PC-9 (cell line): Measurements from ENCODE around the gene TNFRSF25. TPM values are rescaled to one million over a fixed set of nuclear protein-coding genes. Genes with fewer than 3 reads are reported as not detected.

Source experiments
- BruUV-seq: library from RNA; stranded (reverse); fragments of 400-500 nt; replicated peaks from 2 replicates; lab custom pipeline; 2021; lab: Mats Ljungman, UMichigan
- CTCF ChIA-PET: fragments of 300-600 bp; sonication (Branson Sonifier 250); formaldehyde crosslinking; loops from one replicate; lab custom pipeline; 2022; ENCODE audit warnings: antibody characterized with exemption; lab: Charles Lee
- POLR2A ChIA-PET: fragments of 300-600 bp; sonication (Branson Sonifier 250); formaldehyde crosslinking; loops from one replicate; lab custom pipeline; 2022; ENCODE audit warnings: antibody characterized with exemption; ENCODE audit not compliant: unreplicated experiment; lab: Charles Lee
- DNase-seq, 2 experiments: peaks; one replicate each; pipeline versions ENCODE4 v3.0.0 to v3.0.0-alpha.2; 2015 to 2022; ENCODE audit warnings: mixed read lengths in 1 of 2
- H2AFZ ChIP-seq: fragments of 200-600 bp; sonication (generic); 2 replicates; pipeline ENCODE4 v1.8.1; 2017; ENCODE audit warnings: antibody characterized with exemption
- H3F3A ChIP-seq: fragments of 200-600 bp; sonication (generic); 2 replicates; pipeline ENCODE4 v1.8.1; 2017; ENCODE audit warnings: antibody characterized with exemption, mild to moderate bottlenecking, low read depth; ENCODE audit not compliant: insufficient read depth
- H3K27ac ChIP-seq: fragments of 200-600 bp; sonication (generic); 2 replicates; pipeline ENCODE4 v1.6.1; 2016; ENCODE audit warnings: mixed run types
- H3K27me3 ChIP-seq: fragments of 200-600 bp; sonication (generic); 2 replicates; pipeline ENCODE4 v1.6.1; 2016; ENCODE audit warnings: low read depth, mixed run types; ENCODE audit not compliant: insufficient read depth
- H3K36me3 ChIP-seq: fragments of 200-600 bp; sonication (generic); 2 replicates; pipeline ENCODE4 v1.6.1; 2016; ENCODE audit warnings: low read depth, mixed run types
- H3K4me1 ChIP-seq: fragments of 200-600 bp; sonication (generic); replicated peaks from 2 replicates; pipeline ENCODE4 v1.6.1; 2016; ENCODE audit warnings: mixed run types; ENCODE audit not compliant: insufficient read depth
- H3K4me2 ChIP-seq: fragments of 200-600 bp; sonication (generic); 2 replicates; pipeline ENCODE4 v1.6.1; 2017; ENCODE audit warnings: mixed run types
- H3K4me3 ChIP-seq: fragments of 200-600 bp; sonication (generic); 2 replicates; pipeline ENCODE4 v1.6.1; 2016; ENCODE audit warnings: mixed run types
- H3K79me2 ChIP-seq: fragments of 200-600 bp; sonication (generic); 2 replicates; pipeline ENCODE4 v1.6.1; 2017; ENCODE audit warnings: low read depth, mixed run types
- H3K9me2 ChIP-seq: fragments of 200-600 bp; sonication (generic); 2 replicates; pipeline ENCODE4 v1.8.1; 2017; ENCODE audit warnings: mild to moderate bottlenecking; ENCODE audit not compliant: insufficient read depth
- H3K9me3 ChIP-seq: fragments of 200-600 bp; sonication (generic); 2 replicates; pipeline ENCODE4 v1.8.1; 2016; ENCODE audit warnings: low read depth; ENCODE audit not compliant: insufficient read depth
- H4K20me1 ChIP-seq: fragments of 200-600 bp; sonication (generic); 2 replicates; pipeline ENCODE4 v1.8.1; 2017; ENCODE audit not compliant: insufficient read depth
- CTCF ChIP-seq: fragments of 200-600 bp; sonication (generic); conservative IDR thresholded peaks from 2 replicates; pipeline ENCODE4 v1.6.1; 2017; ENCODE audit warnings: mixed run types, antibody characterized with exemption, mild to moderate bottlenecking, moderate library complexity
- EZH2 ChIP-seq: fragments of 200-600 bp; sonication (generic); IDR thresholded peaks from 2 replicates; pipeline ENCODE4 v1.8.0; 2017; ENCODE audit warnings: antibody characterized with exemption, low read depth
- intact Hi-C: fragments of 100-400 bp; cut with micrococcal nuclease; formaldehyde crosslinking; loops from one replicate; pipeline ENCODE4 v1.10.0; 2022; ENCODE audit not compliant: unreplicated experiment
- total RNA-seq: library from RNA; stranded (reverse); gene quantifications from 2 replicates; pipeline ENCODE4 v1.2.3, GENCODE V29; 2021

TNFRSF25 gene
- total RNA-seq, 1 experiment from 2014 or later, result 12.3 TPM

DNA sequence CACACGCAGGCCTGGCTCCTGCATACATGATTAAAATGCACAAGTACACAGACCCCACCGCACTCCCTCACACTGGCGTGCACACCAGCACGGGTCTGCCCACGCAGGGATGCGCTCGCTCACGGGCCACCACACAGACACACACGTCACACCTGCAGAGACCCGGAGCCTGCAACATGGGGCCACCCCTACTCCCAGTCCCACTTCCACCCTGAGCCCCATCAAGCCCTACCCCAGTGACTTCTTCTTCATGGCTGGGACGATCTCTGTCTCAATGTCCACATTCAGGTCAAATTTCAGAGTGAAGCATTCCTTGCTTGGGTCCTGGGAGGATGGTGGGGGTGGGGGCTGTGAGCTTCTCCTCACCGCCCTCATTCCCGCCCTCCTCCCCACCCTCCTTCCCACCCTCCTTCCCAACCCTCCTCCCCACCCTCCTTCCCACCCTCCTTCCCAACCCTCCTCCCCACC lies 8.9 kb upstream of the TNFRSF25 start:
- Histone ChIP-seq H3K27ac (no peak overlapping the region), H3K36me3 (no peaks in the 10 kb centered on the region), H2AFZ (no peak overlapping the region), H3K4me3 (no peak overlapping the region), H3K27me3 (no peaks in the 10 kb centered on the region), H3K4me1 (peaks cover 11% of the 10 kb centered on the region; the same call in 1 of the 2 replicates), H3K9me3 (no peaks in the 10 kb centered on the region), H4K20me1 (no peaks in the 10 kb centered on the region), H3K79me2 (no peaks in the 10 kb centered on the region), H3K4me2 (no peak overlapping the region), H3K9me2 (no peaks in the 10 kb centered on the region), H3F3A (peaks cover 10% of the 10 kb centered on the region; the same call in 1 of the 2 replicates)
- BruUV-seq, result no TSS peak
- intact Hi-C loops, result no loop called here
- ChIA-PET CTCF (interaction anchor here (0.6 kb wide), 1 partner anchor 632 kb away, joined by 21 read pairs; no protein-coding TSS in a partner anchor), POLR2A (no interaction called here)
- TF ChIP-seq EZH2 (no peak), CTCF (no peak)
- no peak for DNase-seq

DNA sequence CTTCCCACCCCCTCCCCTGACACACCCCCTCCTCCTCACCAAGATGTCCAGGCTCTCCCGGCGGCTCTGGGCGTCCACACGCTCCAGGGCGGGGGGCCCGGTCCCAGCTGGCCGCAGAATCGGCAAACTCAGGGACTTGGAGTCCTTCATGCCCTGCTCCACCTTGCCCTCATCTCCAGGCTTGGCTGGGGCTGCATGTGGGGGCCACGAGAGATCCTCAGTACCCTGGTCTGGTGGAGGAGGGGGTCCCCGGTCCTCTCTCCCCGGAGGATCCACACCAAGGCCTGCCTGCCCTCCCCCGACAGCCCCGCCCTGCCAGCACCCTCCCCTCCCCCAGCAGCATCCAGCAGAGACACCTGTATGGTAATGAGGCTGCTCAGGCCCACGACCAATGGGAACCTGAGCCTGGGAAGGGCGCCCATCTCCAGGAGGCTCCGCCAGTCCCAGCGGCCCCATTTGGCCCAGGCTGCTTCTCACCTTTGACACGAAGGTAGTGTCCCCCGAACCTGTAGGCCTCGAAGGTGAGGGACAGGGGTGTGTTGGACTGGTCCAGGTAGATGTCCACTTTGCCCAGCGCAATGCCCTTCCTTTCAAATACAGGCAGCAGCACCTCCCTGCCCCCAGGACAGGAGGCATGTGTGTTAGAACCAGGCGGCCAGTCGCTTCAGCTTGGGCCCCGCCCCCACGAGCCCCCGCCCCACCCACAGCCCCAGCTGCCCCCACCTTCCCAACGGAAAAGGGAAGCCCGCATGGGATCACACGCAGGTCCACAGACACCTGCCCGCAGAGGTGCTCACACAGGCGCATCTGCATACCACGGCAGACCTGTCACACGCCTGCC lies 8.2 kb upstream of the TNFRSF25 start:
- no peaks in the 10 kb centered on the region for H3K79me2 ChIP-seq
- CTCF ChIA-PET, result interaction anchor here (0.6 kb wide), 1 partner anchor 632 kb away, joined by 21 read pairs; no protein-coding TSS in a partner anchor
- no peak overlapping the region for H2AFZ ChIP-seq
- H3K9me2 ChIP-seq, result no peaks in the 10 kb centered on the region
- peaks cover 10% of the 10 kb centered on the region; the same call in 1 of the 2 replicates for H3F3A ChIP-seq
- no peaks in the 10 kb centered on the region for H3K36me3 ChIP-seq
- intact Hi-C loops, result no loop called here
- H4K20me1 ChIP-seq, result no peaks in the 10 kb centered on the region
- peaks cover 11% of the 10 kb centered on the region; the same call in 1 of the 2 replicates for H3K4me1 ChIP-seq
- H3K4me3 ChIP-seq, result no peak overlapping the region
- H3K4me2 ChIP-seq, result no peak overlapping the region
- H3K27me3 ChIP-seq, result no peaks in the 10 kb centered on the region
- no peaks in the 10 kb centered on the region for H3K9me3 ChIP-seq
- no peak overlapping the region for H3K27ac ChIP-seq
- no TSS peak for BruUV-seq
- DNase-seq, result no peak
- no peak for TF ChIP-seq EZH2
- TF ChIP-seq CTCF, result no peak
- POLR2A ChIA-PET, result no interaction called here

- peaks cover 11% of the 10 kb centered on the region; the same call in 1 of the 2 replicates for H3K4me1 ChIP-seq
- intact Hi-C loops, result no loop called here
- ChIA-PET POLR2A (no interaction called here), CTCF (interaction anchor here (0.6 kb wide), 1 partner anchor 74 kb away, joined by 3 read pairs; no protein-coding TSS in a partner anchor)
- H3K9me3 ChIP-seq, result no peaks in the 10 kb centered on the region
- H3K27me3 ChIP-seq, result no peaks in the 10 kb centered on the region
- no peak overlapping the region for H3K27ac ChIP-seq
- no peaks in the 10 kb centered on the region for H4K20me1 ChIP-seq
- H3K4me2 ChIP-seq, result no peak overlapping the region
- no TSS peak for BruUV-seq
- no peaks in the 10 kb centered on the region for H3K79me2 ChIP-seq
- no peak overlapping the region for H3K4me3 ChIP-seq
- no peaks in the 10 kb centered on the region for H3K36me3 ChIP-seq
- no peak for DNase-seq
- peaks cover 10% of the 10 kb centered on the region; the same call in 1 of the 2 replicates for H3F3A ChIP-seq
- H3K9me2 ChIP-seq, result no peaks in the 10 kb centered on the region
- no peak for TF ChIP-seq EZH2
- TF ChIP-seq CTCF, result no peak
- no peak overlapping the region for H2AFZ ChIP-seq
These were observed 7.2 kb upstream of the TNFRSF25 start for GRCh38 chr1:6473156-6473555.
